ENCODE data around the gene CRAMP1. TPM values are rescaled to one million over a fixed set of nuclear protein-coding genes. Genes with fewer than 3 reads are reported as not detected.

The CRAMP1 gene
- total RNA-seq, 4 donors from 2014 or later: 2.6 to 25.5 (median 8.6) TPM

DNA sequence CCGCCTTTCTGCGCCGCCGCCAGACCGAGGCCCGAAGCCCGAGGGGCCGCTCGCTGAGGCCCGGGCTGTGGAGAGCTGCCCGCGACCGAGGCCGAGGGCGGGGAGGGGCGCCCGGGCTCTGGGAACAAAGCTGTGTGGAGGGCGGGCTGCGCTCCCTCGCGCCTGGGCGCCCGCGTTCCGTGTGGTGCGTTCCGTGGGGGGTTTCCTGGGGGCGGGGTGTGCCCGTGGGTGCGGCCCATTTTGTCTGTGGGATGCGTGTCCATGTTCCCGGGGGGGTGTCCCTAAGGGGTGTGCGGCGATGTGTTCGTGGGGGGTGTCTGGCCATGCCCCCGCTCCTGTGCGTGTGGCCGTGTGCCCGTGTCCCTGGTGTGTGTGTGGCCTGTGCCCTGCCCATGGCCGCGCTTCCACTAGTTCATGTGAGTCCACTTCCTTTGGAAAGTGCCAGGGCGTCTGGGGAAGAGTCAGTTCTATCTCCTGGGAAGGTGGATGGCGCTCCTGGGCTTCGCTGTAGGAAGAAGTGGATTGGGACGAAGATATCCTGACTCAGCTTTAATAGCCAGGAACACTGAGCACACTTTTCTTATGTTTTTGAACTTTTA lies 66.4 kb downstream of the CRAMP1 start:
- no peaks in the 10 kb centered on the region for H3K36me3 ChIP-seq
- H3K27me3 ChIP-seq: no peaks in the 10 kb centered on the region
- intact Hi-C loops (cut with DNase I; ENCODE audit: low total_unique reads): no loop called here
- TF ChIP-seq, protein P1, sequence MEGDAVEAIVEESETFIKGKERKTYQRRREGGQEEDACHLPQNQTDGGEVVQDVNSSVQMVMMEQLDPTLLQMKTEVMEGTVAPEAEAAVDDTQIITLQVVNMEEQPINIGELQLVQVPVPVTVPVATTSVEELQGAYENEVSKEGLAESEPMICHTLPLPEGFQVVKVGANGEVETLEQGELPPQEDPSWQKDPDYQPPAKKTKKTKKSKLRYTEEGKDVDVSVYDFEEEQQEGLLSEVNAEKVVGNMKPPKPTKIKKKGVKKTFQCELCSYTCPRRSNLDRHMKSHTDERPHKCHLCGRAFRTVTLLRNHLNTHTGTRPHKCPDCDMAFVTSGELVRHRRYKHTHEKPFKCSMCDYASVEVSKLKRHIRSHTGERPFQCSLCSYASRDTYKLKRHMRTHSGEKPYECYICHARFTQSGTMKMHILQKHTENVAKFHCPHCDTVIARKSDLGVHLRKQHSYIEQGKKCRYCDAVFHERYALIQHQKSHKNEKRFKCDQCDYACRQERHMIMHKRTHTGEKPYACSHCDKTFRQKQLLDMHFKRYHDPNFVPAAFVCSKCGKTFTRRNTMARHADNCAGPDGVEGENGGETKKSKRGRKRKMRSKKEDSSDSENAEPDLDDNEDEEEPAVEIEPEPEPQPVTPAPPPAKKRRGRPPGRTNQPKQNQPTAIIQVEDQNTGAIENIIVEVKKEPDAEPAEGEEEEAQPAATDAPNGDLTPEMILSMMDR (IDR thresholded peaks at IDR 0.05): no peak
- TF ChIP-seq POLR2A (IDR thresholded peaks at IDR 0.05): no peak
- peak overlapping the region; percentile 18 to 95 for H3K4me3 ChIP-seq
- peak overlapping the region in 1 of 2 donors; percentile 76 for H3K27ac ChIP-seq
- peaks cover 0 to 6% of the 10 kb centered on the region in 2 donors for H3K4me1 ChIP-seq
- peak; percentile 31 to 32 for DNase-seq
- no peaks in the 10 kb centered on the region for H3K9me3 ChIP-seq

DNA sequence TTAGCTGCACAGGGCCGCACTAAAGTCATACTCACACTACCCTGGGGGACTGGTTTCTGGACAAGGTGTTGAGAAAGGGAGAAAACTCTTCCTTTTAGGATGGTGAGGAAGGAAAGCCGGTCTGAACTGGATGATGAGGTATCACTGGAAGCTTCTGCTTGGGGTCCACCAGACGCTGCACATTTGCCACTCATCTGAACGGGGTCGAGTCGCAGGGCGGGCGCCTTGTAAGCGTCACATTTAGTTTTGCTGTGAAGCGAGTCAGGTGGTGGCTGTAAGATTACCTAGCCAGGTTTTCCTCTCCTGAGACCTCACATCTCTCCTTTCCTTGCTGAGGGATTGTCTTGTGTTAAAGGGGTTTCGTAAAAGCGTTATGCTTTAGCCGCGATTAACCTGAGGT lies 68.2 kb downstream of the CRAMP1 start:
- no peak overlapping the region for H3K4me3 ChIP-seq
- H3K4me1 ChIP-seq: peaks cover 0 to 6% of the 10 kb centered on the region in 2 donors
- no peaks in the 10 kb centered on the region for H3K27me3 ChIP-seq
- DNase-seq: no peak
- H3K27ac ChIP-seq: no peak overlapping the region
- H3K9me3 ChIP-seq: no peaks in the 10 kb centered on the region
- TF ChIP-seq, protein P1 (IDR thresholded peaks at IDR 0.05): no peak
- TF ChIP-seq POLR2A (IDR thresholded peaks at IDR 0.05): no peak
- no peaks in the 10 kb centered on the region for H3K36me3 ChIP-seq
- intact Hi-C loops (cut with DNase I; ENCODE audit: low total_unique reads): no loop called here

DNA sequence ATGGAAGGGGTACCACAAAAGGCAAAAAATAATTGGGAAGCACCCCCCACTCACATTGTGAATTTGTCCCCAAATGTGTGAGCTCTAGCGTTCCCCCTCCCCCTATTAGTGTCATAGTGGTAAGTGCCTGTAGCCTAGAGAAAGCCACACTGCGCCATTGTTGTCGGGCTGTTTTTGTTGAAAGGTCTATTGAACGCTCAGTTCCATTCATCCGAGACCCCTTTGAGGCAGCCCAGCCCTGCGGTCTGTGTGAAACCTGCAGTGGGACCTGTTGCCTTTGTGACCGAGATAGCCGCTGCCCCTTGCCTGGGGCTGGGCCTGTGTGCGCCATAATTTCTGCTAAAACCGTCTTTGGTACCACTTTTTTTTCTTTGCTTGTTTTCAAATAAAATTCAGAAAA lies 68.9 kb downstream of the CRAMP1 start:
- H3K36me3 ChIP-seq: no peaks in the 10 kb centered on the region
- H3K9me3 ChIP-seq: no peaks in the 10 kb centered on the region
- H3K4me3 ChIP-seq: no peak overlapping the region
- peaks cover 0 to 6% of the 10 kb centered on the region in 2 donors for H3K4me1 ChIP-seq
- DNase-seq: no peak
- no peaks in the 10 kb centered on the region for H3K27me3 ChIP-seq
- no peak overlapping the region for H3K27ac ChIP-seq
- intact Hi-C loops (cut with DNase I; ENCODE audit: low total_unique reads): no loop called here
- no peak for TF ChIP-seq POLR2A (IDR thresholded peaks at IDR 0.05)
- TF ChIP-seq, protein P1 (IDR thresholded peaks at IDR 0.05): no peak

DNA sequence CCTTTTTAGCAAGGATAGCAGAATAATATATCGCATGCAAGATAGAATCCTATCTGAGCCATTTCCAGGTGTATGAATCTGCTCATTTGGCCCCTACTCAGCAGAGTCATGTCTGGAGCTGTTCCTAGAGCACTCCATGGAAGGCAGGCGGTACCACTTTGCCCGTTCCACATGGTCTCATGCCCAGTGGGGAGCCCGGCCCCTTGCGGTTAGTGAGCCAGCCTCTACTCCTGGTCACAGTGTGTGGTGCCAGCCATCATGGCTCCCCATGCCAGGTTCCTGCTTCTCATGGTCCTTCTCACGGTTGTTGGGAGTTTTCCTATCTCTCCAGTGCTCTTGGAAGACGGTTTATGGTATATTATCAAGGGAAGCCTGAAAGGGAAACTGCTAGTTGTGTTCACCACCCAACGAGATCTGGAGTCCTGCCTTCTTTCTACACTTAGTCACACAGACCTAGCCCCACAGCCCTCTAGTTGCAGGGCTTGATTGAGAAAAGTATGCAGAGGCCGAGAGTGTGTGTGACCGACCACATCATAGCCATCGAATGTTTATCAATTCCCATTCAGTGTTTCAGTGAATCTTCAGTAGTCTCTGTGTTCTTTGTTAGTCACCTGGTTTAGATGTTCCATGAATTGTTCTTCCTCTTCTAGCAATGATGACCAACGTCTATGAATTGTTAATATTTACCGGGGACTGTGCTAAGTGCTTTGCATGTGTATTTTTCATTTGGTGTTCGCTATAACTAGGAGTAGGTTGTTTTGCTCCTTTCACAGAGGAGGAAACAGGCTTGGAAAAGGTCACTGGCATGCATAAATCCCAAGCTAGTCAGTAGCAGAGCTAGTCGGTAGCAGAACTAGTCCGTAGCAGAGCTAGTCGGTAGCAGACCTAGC lies 75.5 kb downstream of the CRAMP1 start:
- H3K27ac ChIP-seq: no peak overlapping the region
- no peak overlapping the region for H3K4me3 ChIP-seq
- intact Hi-C loops (cut with DNase I; ENCODE audit: low total_unique reads): no loop called here
- no peaks in the 10 kb centered on the region for H3K4me1 ChIP-seq
- no peak for TF ChIP-seq POLR2A (IDR thresholded peaks at IDR 0.05)
- TF ChIP-seq, protein P1 (IDR thresholded peaks at IDR 0.05): no peak
- H3K27me3 ChIP-seq: no peaks in the 10 kb centered on the region
- DNase-seq: no peak
- H3K36me3 ChIP-seq: no peaks in the 10 kb centered on the region
- H3K9me3 ChIP-seq: no peaks in the 10 kb centered on the region
